Heart left ventricle (tissue), 13 donors: Measurements from ENCODE around the gene DDRGK1.

Source experiments
- CTCF ChIP-seq, 12 donors: fragments of 200-600 bp; sonication (generic) in 4 of 12; IDR thresholded peaks; one replicate each; pipeline versions ENCODE4 v1.5.0 to v1.8.0; 2018 to 2022; ENCODE audit warnings: antibody characterized with exemption in 12 of 12, mild to moderate bottlenecking in 5 of 12
- POLR2A ChIP-seq, 2 donors: fragments of 450-650 bp; IDR thresholded peaks; one replicate each; pipeline ENCODE4 v1.6.1; 2017; ENCODE audit warnings: antibody characterized with exemption in 2 of 2, mild to moderate bottlenecking in 2 of 2, moderate library complexity in 2 of 2
- donor health status: ischemic (EF 13 %, LVEDD 7.1; RV severe dilation, severe dysfunction).
- donor health status: DM: no; HTN: yes; CAD: no.
- donor health status: DM: no; HTN: no; CAD: no.
- donor health status: ischemic (EF 25% LVEDD 6.9; RV normal size, moderate dysfunction).
- donor health status: ischemic (EF 25% LVEDD 5.7; RV mildly dilated, moderate dysfunction).
- donor health status: ischemic (EF 35%, LVEDD 5.7; RV mildly dilated, moderate dysfunction).
- donor health status: nonischemic (EF 11% LVEDD 7.7; RV severe dilation, severe dysfunction).
- donor health status: DM: yes; HTN: yes; CAD: no.
- donor health status: PGD.
- donor health status: ischemic (EF 29% LVEDD 5.4; RV normal size, mild dysfunction).
- donor health status: nonischemic (EF 23%, LVEDD 6.1; RV moderate dilation, normal function).

DNA sequence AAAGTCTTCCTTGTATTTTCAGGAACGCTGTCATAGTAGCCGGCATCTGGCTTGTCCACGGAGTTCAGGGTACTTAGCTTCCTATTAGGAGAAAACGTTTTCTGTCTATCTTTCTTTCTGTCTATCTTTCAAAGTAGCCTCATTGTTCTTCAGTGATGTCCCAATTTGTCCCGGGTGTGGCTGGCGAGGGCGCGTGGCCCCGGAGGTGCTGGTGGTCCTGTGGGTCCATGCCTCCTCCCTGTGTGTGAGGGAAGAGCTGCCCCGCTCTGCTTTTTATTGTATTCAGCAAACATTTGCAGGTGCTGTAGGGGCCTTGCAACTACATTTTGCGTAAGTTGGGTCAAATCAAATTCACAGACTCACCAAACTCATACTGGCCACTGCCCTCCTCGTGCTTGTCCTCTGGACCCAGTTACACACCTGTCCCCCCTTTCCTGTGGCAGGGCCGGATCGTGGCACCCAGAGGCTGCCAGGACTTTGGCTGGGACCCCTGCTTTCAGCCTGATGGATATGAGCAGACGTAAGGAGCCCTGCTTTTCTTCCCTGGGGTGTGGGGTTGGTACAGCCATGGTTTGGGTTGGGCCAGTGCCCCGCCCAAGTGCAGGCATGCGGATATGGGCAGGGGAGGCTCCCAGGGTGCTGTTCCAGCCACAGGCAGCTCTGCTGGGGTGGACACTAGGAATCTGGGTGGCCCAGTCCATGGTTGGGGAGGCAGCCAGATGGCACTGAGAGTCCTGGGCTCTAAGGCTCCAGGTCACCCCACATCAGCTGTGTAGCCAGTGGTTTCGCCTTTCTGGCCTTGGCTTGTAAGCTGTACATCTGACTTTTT is 17.1 kb upstream of the DDRGK1 start:
- TF ChIP-seq POLR2A (IDR thresholded peaks at IDR 0.05) (no peak), CTCF (IDR thresholded peaks at IDR 0.05) (no peak)
